SK-N-SH (cell line): ENCODE data around the gene SAT1. TPM values are rescaled to one million over a fixed set of nuclear protein-coding genes. Genes with fewer than 3 reads are reported as not detected.

Experiments
- CTCF ChIA-PET: fragments of 300-600, 350-600 bp; formaldehyde crosslinking; extraction: SDS; loops from one replicate; lab custom pipeline; 2021; lab: Yijun Ruan, JAX
- POLR2A ChIA-PET: fragments of 350-600 bp; sonication (Branson Sonifier 250); formaldehyde crosslinking; extraction: SDS; loops from one replicate; lab custom pipeline; 2020; ENCODE audit warnings: antibody characterized with exemption, inconsistent platforms; lab: Yijun Ruan, JAX
- DNase-seq: peaks from one replicate; pipeline ENCODE4 v3.0.0; 2012
- H2AFZ ChIP-seq: fragments of 200-600 bp; sonication (generic); 2 replicates; pipeline ENCODE4 v1.8.1; 2016; ENCODE audit warnings: antibody characterized with exemption, mild to moderate bottlenecking, low read depth
- H3F3A ChIP-seq: fragments of 200-600 bp; sonication (generic); replicated peaks from 2 replicates; pipeline ENCODE3; 2016; ENCODE audit warnings: antibody characterized with exemption, mild to moderate bottlenecking; ENCODE audit not compliant: insufficient read depth
- H3K27ac ChIP-seq, 2 experiments: fragments of 200-500 bp in 1 of 2; fragments of 200-600 bp in 1 of 2; sonication (Bioruptor generic) in 1 of 2; sonication (generic), shearing (Covaris generic) in 1 of 2; 2 replicates each; pipeline versions ENCODE4 v1.5.1 to v1.6.1; 2014 to 2016; ENCODE audit warnings: low read depth in 2 of 2, inconsistent platforms in 1 of 2, low read length in 1 of 2, mild to moderate bottlenecking in 1 of 2, mixed read lengths in 1 of 2
- H3K27me3 ChIP-seq: fragments of 200-600 bp; sonication (generic), shearing (Covaris generic); 2 replicates; pipeline ENCODE4 v1.6.1; 2016; ENCODE audit warnings: mixed run types; ENCODE audit not compliant: insufficient read depth
- H3K36me3 ChIP-seq, 2 experiments: fragments of 200-500 bp in 1 of 2; fragments of 200-600 bp in 1 of 2; sonication (Bioruptor generic) in 1 of 2; sonication (generic) in 1 of 2; replicated peaks in 1 of 2; 2 replicates each; pipeline versions ENCODE3 to v1.5.1; 2014 to 2016; ENCODE audit warnings: low read length in 1 of 2, mild to moderate bottlenecking in 1 of 2; ENCODE audit not compliant: insufficient read depth in 2 of 2, control insufficient read depth in 1 of 2
- H3K4me1 ChIP-seq, 2 experiments: fragments of 200-500 bp in 1 of 2; fragments of 200-600 bp in 1 of 2; sonication (Bioruptor generic) in 1 of 2; sonication (generic), shearing (Covaris generic) in 1 of 2; 2 replicates each; pipeline versions ENCODE4 v1.5.1 to v1.6.1; 2014 to 2016; ENCODE audit warnings: low read depth in 1 of 2, low read length in 1 of 2, mixed run types in 1 of 2; ENCODE audit not compliant: insufficient read depth in 2 of 2, control insufficient read depth in 1 of 2
- H3K4me2 ChIP-seq: fragments of 200-600 bp; sonication (generic), shearing (Covaris generic); 2 replicates; pipeline ENCODE4 v1.6.1; 2017; ENCODE audit warnings: mixed run types
- H3K4me3 ChIP-seq, 2 experiments: fragments of 200-500 bp in 1 of 2; fragments of 200-600 bp in 1 of 2; sonication (Bioruptor generic) in 1 of 2; sonication (generic), shearing (Covaris generic) in 1 of 2; 2 replicates each; pipeline versions ENCODE4 v1.5.1 to v1.8.1; 2014 to 2016; ENCODE audit warnings: low read depth in 2 of 2, inconsistent platforms in 1 of 2, low read length in 1 of 2, mild to moderate bottlenecking in 1 of 2, mixed read lengths in 1 of 2, moderate library complexity in 1 of 2
- H3K79me2 ChIP-seq: fragments of 200-600 bp; sonication (generic); 2 replicates; pipeline ENCODE4 v1.8.1; 2017; ENCODE audit warnings: mild to moderate bottlenecking; ENCODE audit not compliant: insufficient read depth
- H3K9ac ChIP-seq: fragments of 200-600 bp; sonication (generic); 2 replicates; pipeline ENCODE4 v1.6.1; 2017; ENCODE audit warnings: mixed run types
- H3K9me2 ChIP-seq: fragments of 200-600 bp; sonication (generic); 2 replicates; pipeline ENCODE4 v1.6.1; 2017; ENCODE audit warnings: mixed run types
- H3K9me3 ChIP-seq: fragments of 200-600 bp; sonication (generic); 2 replicates; pipeline ENCODE4 v1.6.1; 2017; ENCODE audit warnings: mixed run types, mild to moderate bottlenecking, moderate library complexity
- H4K20me1 ChIP-seq: fragments of 200-600 bp; sonication (generic); 2 replicates; pipeline ENCODE4 v1.6.1; 2017; ENCODE audit warnings: mild to moderate bottlenecking, mixed run types; ENCODE audit not compliant: insufficient read depth
- CHD2 ChIP-seq: fragments of 150-350 bp; IDR thresholded peaks from 2 replicates; pipeline ENCODE4 v1.6.1; 2018; ENCODE audit warnings: low read length; ENCODE audit not compliant: partially characterized antibody
- ELF1 ChIP-seq: IDR thresholded peaks from 2 replicates; pipeline ENCODE4 v1.4.0; 2012
- EP300 ChIP-seq, 2 experiments: IDR thresholded peaks; 2 replicates each; pipeline versions ENCODE4 v1.4.0 to v1.6.1; 2012; ENCODE audit warnings: borderline replicate concordance in 1 of 2, low read depth in 1 of 2, low read length in 1 of 2
- EZH2phosphoT487 ChIP-seq: fragments of 200-600 bp; sonication (generic); IDR thresholded peaks from 2 replicates; pipeline ENCODE4 v1.6.1; 2017; ENCODE audit warnings: low read depth, mixed run types, mild to moderate bottlenecking, antibody characterized with exemption, moderate library complexity, borderline replicate concordance
- FOXJ3 ChIP-seq: sonication (generic); formaldehyde crosslinking; IDR thresholded peaks from 2 replicates; pipeline ENCODE4 v1.5.1; 2020; ENCODE audit warnings: mild to moderate bottlenecking, missing genetic modification reagents
- GATA2 ChIP-seq: sonication (generic); formaldehyde crosslinking; IDR thresholded peaks from 2 replicates; pipeline ENCODE4 v1.5.0; 2020; ENCODE audit warnings: mild to moderate bottlenecking, missing genetic modification reagents
- MEF2A ChIP-seq: IDR thresholded peaks from 2 replicates; pipeline ENCODE4 v1.4.0; 2012; ENCODE audit warnings: low read depth, borderline replicate concordance
- NFIC ChIP-seq: IDR thresholded peaks from 2 replicates; pipeline ENCODE4 v1.4.0; 2012; ENCODE audit warnings: borderline replicate concordance
- NRF1 ChIP-seq: IDR thresholded peaks from 2 replicates; pipeline ENCODE4 v1.6.1; 2012; ENCODE audit warnings: low read depth, mild to moderate bottlenecking, low read length
- POLR2AphosphoS5 ChIP-seq: IDR thresholded peaks from 2 replicates; pipeline ENCODE4 v1.6.1; 2012; ENCODE audit warnings: low read depth, low read length
- RAD21 ChIP-seq: IDR thresholded peaks from 2 replicates; pipeline ENCODE4 v1.6.1; 2012; ENCODE audit warnings: mild to moderate bottlenecking, low read length
- SMC3 ChIP-seq: IDR thresholded peaks from 2 replicates; pipeline ENCODE4 v1.6.1; 2012; ENCODE audit warnings: low read depth, low read length, improper control_type of control experiment
- TCF12 ChIP-seq: IDR thresholded peaks from 2 replicates; pipeline ENCODE4 v1.4.0; 2012
- YY1 ChIP-seq: IDR thresholded peaks from 2 replicates; pipeline ENCODE4 v1.4.0; 2012; ENCODE audit warnings: low read depth, mild to moderate bottlenecking
- WGBS: methylation state at CpG from one replicate; pipeline ENCODE4 v1.1.6; 2017; ENCODE audit warnings: low lambda C conversion rate; 5-methylcytosine and 5-hydroxymethylcytosine counted together
- polyA plus RNA-seq, 3 experiments: library from polyadenylated mRNA; depleted of rRNA; stranded (reverse); fragments of >200 nt; gene quantifications; 2 replicates each; pipeline ENCODE4 v1.2.3, GENCODE V29; 2012
- TF ChIP-seq, protein P1 (sequence below): fragments of 150-350 bp; IDR thresholded peaks from 2 replicates; pipeline ENCODE4 v1.6.1; 2016; ENCODE audit warnings: mild to moderate bottlenecking, low read depth, low read length
- TF ChIP-seq, protein P2 (sequence below): IDR thresholded peaks from 2 replicates; pipeline ENCODE4 v1.6.1; 2012; ENCODE audit warnings: mild to moderate bottlenecking, low read depth, low read length, moderate library complexity
- TF ChIP-seq, protein P3 (sequence below): IDR thresholded peaks from 2 replicates; pipeline ENCODE4 v1.4.0; 2012; ENCODE audit warnings: low read depth, borderline replicate concordance
- TF ChIP-seq, protein P4 (sequence below): fragments of 150-350 bp; IDR thresholded peaks from 2 replicates; pipeline ENCODE4 v1.6.1; 2017; ENCODE audit warnings: antibody characterized with exemption, low read length, low read depth, borderline replicate concordance
- TF ChIP-seq, protein P5 (sequence below): IDR thresholded peaks from 2 replicates; pipeline ENCODE4 v1.4.0; 2012; ENCODE audit warnings: low read depth

The SAT1 gene
- polyA plus RNA-seq, 1 of the 3 experiments (the other 2 are of a cell fraction): 131 TPM

DNA sequence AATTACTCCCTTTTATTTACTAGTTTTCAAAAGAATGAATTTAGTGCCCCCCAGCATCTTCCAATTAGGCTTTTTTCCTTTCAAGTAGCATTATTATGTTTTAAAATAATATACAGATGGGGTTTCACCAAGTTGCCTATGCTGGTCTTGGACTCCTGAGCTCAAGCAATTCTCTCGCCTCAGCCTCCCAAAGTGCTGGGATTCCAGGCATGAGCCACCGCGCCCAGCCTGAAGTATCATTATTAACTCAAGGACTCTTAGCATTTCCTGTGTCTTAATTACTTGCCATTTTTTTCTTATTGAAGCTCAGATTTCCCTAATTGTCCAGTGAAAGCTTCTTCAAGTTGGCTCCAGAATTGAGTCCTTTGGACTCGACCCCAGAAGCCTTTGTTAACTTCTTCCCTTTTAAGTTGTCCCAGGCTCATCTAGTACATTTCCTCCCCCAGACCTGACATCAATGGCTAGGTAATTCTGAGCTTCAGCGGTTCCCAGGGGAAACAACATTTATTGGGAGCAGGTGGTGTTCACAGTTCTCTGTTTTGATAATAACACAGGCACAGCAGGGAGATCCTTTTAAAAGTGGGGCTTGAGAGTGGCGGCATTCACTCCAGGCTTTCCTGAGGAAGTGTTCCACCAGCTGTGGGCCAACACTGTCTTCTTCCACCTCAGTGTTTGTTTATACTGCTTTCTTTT lies 10.0 kb downstream of the SAT1 start:
- Histone ChIP-seq H3K36me3 (no peaks in the 10 kb centered on the region), H3K79me2 (no peaks in the 10 kb centered on the region), H2AFZ (no peak overlapping the region), H3K27ac (no peak overlapping the region), H3K4me2 (no peak overlapping the region), H3F3A (no peaks in the 10 kb centered on the region), H3K9me2 (no peaks in the 10 kb centered on the region), H3K4me3 (no peak overlapping the region), H3K27me3 (peaks cover 7% of the 10 kb centered on the region; the same call in 1 of the 2 replicates), H3K9ac (no peak overlapping the region), H3K9me3 (no peaks in the 10 kb centered on the region), H3K4me1 (no peaks in the 10 kb centered on the region), H4K20me1 (no peaks in the 10 kb centered on the region)
- TF ChIP-seq YY1 (no peak), MEF2A (no peak), CHD2 (no peak), EZH2phosphoT487 (no peak), TCF12 (no peak), POLR2AphosphoS5 (no peak), FOXJ3 (CRISPR knock-in tag) (no peak), RAD21 (no peak), EP300 (IDR thresholded peaks at IDR 0.05; ENCODE audit: borderline replicate concordance in 1 of 2, low read depth in 1 of 2, low read length in 1 of 2) (no peak), SMC3 (no peak), ELF1 (no peak), GATA2 (no peak), NFIC (no peak), NRF1 (no peak)
- TF ChIP-seq, protein P1, sequence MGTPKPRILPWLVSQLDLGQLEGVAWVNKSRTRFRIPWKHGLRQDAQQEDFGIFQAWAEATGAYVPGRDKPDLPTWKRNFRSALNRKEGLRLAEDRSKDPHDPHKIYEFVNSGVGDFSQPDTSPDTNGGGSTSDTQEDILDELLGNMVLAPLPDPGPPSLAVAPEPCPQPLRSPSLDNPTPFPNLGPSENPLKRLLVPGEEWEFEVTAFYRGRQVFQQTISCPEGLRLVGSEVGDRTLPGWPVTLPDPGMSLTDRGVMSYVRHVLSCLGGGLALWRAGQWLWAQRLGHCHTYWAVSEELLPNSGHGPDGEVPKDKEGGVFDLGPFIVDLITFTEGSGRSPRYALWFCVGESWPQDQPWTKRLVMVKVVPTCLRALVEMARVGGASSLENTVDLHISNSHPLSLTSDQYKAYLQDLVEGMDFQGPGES: no peak
- TF ChIP-seq, protein P2, sequence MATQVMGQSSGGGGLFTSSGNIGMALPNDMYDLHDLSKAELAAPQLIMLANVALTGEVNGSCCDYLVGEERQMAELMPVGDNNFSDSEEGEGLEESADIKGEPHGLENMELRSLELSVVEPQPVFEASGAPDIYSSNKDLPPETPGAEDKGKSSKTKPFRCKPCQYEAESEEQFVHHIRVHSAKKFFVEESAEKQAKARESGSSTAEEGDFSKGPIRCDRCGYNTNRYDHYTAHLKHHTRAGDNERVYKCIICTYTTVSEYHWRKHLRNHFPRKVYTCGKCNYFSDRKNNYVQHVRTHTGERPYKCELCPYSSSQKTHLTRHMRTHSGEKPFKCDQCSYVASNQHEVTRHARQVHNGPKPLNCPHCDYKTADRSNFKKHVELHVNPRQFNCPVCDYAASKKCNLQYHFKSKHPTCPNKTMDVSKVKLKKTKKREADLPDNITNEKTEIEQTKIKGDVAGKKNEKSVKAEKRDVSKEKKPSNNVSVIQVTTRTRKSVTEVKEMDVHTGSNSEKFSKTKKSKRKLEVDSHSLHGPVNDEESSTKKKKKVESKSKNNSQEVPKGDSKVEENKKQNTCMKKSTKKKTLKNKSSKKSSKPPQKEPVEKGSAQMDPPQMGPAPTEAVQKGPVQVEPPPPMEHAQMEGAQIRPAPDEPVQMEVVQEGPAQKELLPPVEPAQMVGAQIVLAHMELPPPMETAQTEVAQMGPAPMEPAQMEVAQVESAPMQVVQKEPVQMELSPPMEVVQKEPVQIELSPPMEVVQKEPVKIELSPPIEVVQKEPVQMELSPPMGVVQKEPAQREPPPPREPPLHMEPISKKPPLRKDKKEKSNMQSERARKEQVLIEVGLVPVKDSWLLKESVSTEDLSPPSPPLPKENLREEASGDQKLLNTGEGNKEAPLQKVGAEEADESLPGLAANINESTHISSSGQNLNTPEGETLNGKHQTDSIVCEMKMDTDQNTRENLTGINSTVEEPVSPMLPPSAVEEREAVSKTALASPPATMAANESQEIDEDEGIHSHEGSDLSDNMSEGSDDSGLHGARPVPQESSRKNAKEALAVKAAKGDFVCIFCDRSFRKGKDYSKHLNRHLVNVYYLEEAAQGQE: no peak
- TF ChIP-seq, protein P3, sequence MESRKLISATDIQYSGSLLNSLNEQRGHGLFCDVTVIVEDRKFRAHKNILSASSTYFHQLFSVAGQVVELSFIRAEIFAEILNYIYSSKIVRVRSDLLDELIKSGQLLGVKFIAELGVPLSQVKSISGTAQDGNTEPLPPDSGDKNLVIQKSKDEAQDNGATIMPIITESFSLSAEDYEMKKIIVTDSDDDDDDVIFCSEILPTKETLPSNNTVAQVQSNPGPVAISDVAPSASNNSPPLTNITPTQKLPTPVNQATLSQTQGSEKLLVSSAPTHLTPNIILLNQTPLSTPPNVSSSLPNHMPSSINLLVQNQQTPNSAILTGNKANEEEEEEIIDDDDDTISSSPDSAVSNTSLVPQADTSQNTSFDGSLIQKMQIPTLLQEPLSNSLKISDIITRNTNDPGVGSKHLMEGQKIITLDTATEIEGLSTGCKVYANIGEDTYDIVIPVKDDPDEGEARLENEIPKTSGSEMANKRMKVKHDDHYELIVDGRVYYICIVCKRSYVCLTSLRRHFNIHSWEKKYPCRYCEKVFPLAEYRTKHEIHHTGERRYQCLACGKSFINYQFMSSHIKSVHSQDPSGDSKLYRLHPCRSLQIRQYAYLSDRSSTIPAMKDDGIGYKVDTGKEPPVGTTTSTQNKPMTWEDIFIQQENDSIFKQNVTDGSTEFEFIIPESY: no peak
- TF ChIP-seq, protein P4, sequence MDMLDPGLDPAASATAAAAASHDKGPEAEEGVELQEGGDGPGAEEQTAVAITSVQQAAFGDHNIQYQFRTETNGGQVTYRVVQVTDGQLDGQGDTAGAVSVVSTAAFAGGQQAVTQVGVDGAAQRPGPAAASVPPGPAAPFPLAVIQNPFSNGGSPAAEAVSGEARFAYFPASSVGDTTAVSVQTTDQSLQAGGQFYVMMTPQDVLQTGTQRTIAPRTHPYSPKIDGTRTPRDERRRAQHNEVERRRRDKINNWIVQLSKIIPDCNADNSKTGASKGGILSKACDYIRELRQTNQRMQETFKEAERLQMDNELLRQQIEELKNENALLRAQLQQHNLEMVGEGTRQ: no peak
- TF ChIP-seq, protein P5, sequence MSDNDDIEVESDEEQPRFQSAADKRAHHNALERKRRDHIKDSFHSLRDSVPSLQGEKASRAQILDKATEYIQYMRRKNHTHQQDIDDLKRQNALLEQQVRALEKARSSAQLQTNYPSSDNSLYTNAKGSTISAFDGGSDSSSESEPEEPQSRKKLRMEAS: no peak
- CTCF ChIA-PET: interaction anchor here (1.4 to 1.6 kb wide), 2 partner anchors 10 to 109 kb away, joined by 11 read pairs; partner anchors contain the start of gene SAT1
- POLR2A ChIA-PET: no interaction called here
- WGBS: 53% methylated on average over 6 of the region's 6 CpGs
- DNase-seq: no peak
